H1 (cell line): ENCODE data around the gene AURKB. TPM values are rescaled to one million over a fixed set of nuclear protein-coding genes. Genes with fewer than 3 reads are reported as not detected.

Experiments
- BCL11A ChIP-seq, 2 experiments: IDR thresholded peaks; one replicate each; pipeline ENCODE4 v1.6.1; 2011; ENCODE audit warnings: low read depth in 2 of 2, low read length in 2 of 2, mild to moderate bottlenecking in 2 of 2
- BRCA1 ChIP-seq: IDR thresholded peaks from 2 replicates; pipeline ENCODE4 v1.6.1; 2012; ENCODE audit warnings: low read depth, low read length, improper control_type of control experiment
- CBX5 ChIP-seq: fragments of 300-800, 300-1000 bp; sonication (generic); IDR thresholded peaks from 2 replicates; pipeline ENCODE4 v1.7.1; 2016; ENCODE audit warnings: antibody characterized with exemption, low read length, low read depth
- EP300 ChIP-seq, 2 experiments: IDR thresholded peaks; 1 replicate in 1 of 2; 2 replicates in 1 of 2; pipeline ENCODE4 v1.6.1; 2011 to 2012; ENCODE audit warnings: low read depth in 2 of 2, low read length in 2 of 2, mild to moderate bottlenecking in 2 of 2, borderline replicate concordance in 1 of 2, inconsistent platforms in 1 of 2, moderate library complexity in 1 of 2
- EZH2 ChIP-seq: fragments of 200-600 bp; sonication (generic); IDR thresholded peaks from 2 replicates; pipeline ENCODE4 v1.7.1; 2012; ENCODE audit warnings: low read depth, mild to moderate bottlenecking, moderate library complexity, low read length, inconsistent platforms; ENCODE audit not compliant: severe bottlenecking
- GTF2F1 ChIP-seq: IDR thresholded peaks from 2 replicates; pipeline ENCODE4 v1.6.1; 2012; ENCODE audit warnings: low read depth, low read length, improper control_type of control experiment, borderline replicate concordance
- HDAC2 ChIP-seq, 2 experiments: fragments of 300-600 bp in 1 of 2; sonication (generic) in 1 of 2; IDR thresholded peaks; 2 replicates each; pipeline ENCODE4 v1.6.1; 2011 to 2012; ENCODE audit warnings: low read depth in 2 of 2, low read length in 2 of 2, mild to moderate bottlenecking in 2 of 2, moderate library complexity in 2 of 2, borderline replicate concordance in 1 of 2, inconsistent platforms in 1 of 2
- NRF1 ChIP-seq: IDR thresholded peaks from 2 replicates; pipeline ENCODE4 v1.6.1; 2011; ENCODE audit warnings: mild to moderate bottlenecking, low read depth, low read length, improper control_type of control experiment
- RBBP5 ChIP-seq: IDR thresholded peaks from 2 replicates; pipeline ENCODE4 v1.7.1; 2012; ENCODE audit warnings: low read depth, mild to moderate bottlenecking, inconsistent platforms, low read length, moderate library complexity, borderline replicate concordance
- RFX5 ChIP-seq: IDR thresholded peaks from 2 replicates; pipeline ENCODE4 v1.6.1; 2011; ENCODE audit warnings: low read depth, low read length, improper control_type of control experiment, borderline replicate concordance
- SIX5 ChIP-seq: IDR thresholded peaks from 2 replicates; pipeline ENCODE4 v1.6.1; 2011; ENCODE audit warnings: mild to moderate bottlenecking, low read depth, low read length
- SUZ12 ChIP-seq: fragments of 200-600 bp; sonication (generic); IDR thresholded peaks from 2 replicates; pipeline ENCODE4 v1.6.1; 2012; ENCODE audit warnings: mild to moderate bottlenecking, inconsistent platforms, low read length, moderate library complexity, mixed read lengths
- TCF12 ChIP-seq: IDR thresholded peaks from 2 replicates; pipeline ENCODE4 v1.6.1; 2011; ENCODE audit warnings: low read depth, mild to moderate bottlenecking, low read length
- USF2 ChIP-seq: IDR thresholded peaks from 2 replicates; pipeline ENCODE4 v1.6.1; 2011; ENCODE audit warnings: low read length, improper control_type of control experiment
- YY1 ChIP-seq: IDR thresholded peaks from 2 replicates; pipeline ENCODE4 v1.6.1; 2011; ENCODE audit warnings: low read depth, mild to moderate bottlenecking, low read length
- polyA plus RNA-seq, 7 experiments: library from polyadenylated mRNA; depleted of rRNA in 3 of 7; stranded (reverse) in 5 of 7; unstranded in 2 of 7; fragments of >200 nt in 5 of 7; fragments of 200-250 nt in 2 of 7; gene quantifications; 1 replicate in 5 of 7; 2 replicates in 1 of 7; 4 replicates in 1 of 7; pipeline versions ENCODE4 v1.2.1 to v1.2.3, GENCODE V29; 2011 to 2013; ENCODE audit warnings: missing spikeins in 2 of 7, mixed read lengths in 2 of 7
- total RNA-seq: library from RNA; stranded (reverse); fragmentation: NEBNext Ultra II Directional; extraction: Animal tissue kit (Norgen Biotek cat#: 25700); gene quantifications from 2 replicates; pipeline ENCODE4 v1.2.1, GENCODE V29; 2021
- TF ChIP-seq, protein P1 (sequence below), 3 experiments: IDR thresholded peaks; 1 replicate in 2 of 3; 2 replicates in 1 of 3; pipeline versions ENCODE4 v1.5.1 to v1.6.1; 2011; ENCODE audit warnings: low read length in 3 of 3, mild to moderate bottlenecking in 3 of 3, inconsistent platforms in 2 of 3, low read depth in 1 of 3, moderate library complexity in 1 of 3; ENCODE audit not compliant: insufficient read depth in 1 of 3; ENCODE audit errors: control extremely low read depth in 1 of 3
- TF ChIP-seq, protein P2 (sequence below): IDR thresholded peaks from 2 replicates; pipeline ENCODE4 v1.6.1; 2012; ENCODE audit warnings: inconsistent platforms
- TF ChIP-seq, protein P3 (sequence below): IDR thresholded peaks from 2 replicates; pipeline ENCODE4 v1.6.1; 2011; ENCODE audit warnings: low read depth, mild to moderate bottlenecking, low read length; ENCODE audit not compliant: insufficient read depth

The AURKB gene
- total and polyA plus RNA-seq, 2 of the 8 experiments (the other 6 are each of a cell fraction or from before 2014, with no cell fraction given): 102 to 160 TPM

GRCh38 chr17:8223356-8224126, 13.2 kb upstream of the AURKB start (continued):
- TF ChIP-seq EZH2: no peak
- TF ChIP-seq, protein P1, sequence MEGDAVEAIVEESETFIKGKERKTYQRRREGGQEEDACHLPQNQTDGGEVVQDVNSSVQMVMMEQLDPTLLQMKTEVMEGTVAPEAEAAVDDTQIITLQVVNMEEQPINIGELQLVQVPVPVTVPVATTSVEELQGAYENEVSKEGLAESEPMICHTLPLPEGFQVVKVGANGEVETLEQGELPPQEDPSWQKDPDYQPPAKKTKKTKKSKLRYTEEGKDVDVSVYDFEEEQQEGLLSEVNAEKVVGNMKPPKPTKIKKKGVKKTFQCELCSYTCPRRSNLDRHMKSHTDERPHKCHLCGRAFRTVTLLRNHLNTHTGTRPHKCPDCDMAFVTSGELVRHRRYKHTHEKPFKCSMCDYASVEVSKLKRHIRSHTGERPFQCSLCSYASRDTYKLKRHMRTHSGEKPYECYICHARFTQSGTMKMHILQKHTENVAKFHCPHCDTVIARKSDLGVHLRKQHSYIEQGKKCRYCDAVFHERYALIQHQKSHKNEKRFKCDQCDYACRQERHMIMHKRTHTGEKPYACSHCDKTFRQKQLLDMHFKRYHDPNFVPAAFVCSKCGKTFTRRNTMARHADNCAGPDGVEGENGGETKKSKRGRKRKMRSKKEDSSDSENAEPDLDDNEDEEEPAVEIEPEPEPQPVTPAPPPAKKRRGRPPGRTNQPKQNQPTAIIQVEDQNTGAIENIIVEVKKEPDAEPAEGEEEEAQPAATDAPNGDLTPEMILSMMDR (IDR thresholded peaks at IDR 0.05; ENCODE audit: control extremely low read depth in 1 of 3, insufficient read depth in 1 of 3, low read depth in 1 of 3, low read length in 3 of 3): peak in 1 of 3 experiments; percentile 23; a peak in 1 of 4 replicates
- TF ChIP-seq SUZ12: no peak
- TF ChIP-seq NRF1: no peak
- TF ChIP-seq CBX5: no peak
- TF ChIP-seq YY1: no peak; the same call in 1 of the 2 replicates
- no peak for TF ChIP-seq EP300 (IDR thresholded peaks at IDR 0.05; ENCODE audit: borderline replicate concordance in 1 of 2, low read depth in 2 of 2, low read length in 2 of 2)
- TF ChIP-seq RFX5: no peak
- TF ChIP-seq RBBP5: 0 out of 2 replicates have a peak, but pooled peaks have one; percentile 59
- TF ChIP-seq, protein P2, sequence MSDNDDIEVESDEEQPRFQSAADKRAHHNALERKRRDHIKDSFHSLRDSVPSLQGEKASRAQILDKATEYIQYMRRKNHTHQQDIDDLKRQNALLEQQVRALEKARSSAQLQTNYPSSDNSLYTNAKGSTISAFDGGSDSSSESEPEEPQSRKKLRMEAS: peak; percentile 80
- TF ChIP-seq TCF12: no peak
- no peak for TF ChIP-seq GTF2F1
- no peak for TF ChIP-seq BCL11A (IDR thresholded peaks at IDR 0.05; ENCODE audit: low read depth in 2 of 2, low read length in 2 of 2)
- TF ChIP-seq USF2: no peak
- TF ChIP-seq BRCA1: no peak
- TF ChIP-seq, protein P3, sequence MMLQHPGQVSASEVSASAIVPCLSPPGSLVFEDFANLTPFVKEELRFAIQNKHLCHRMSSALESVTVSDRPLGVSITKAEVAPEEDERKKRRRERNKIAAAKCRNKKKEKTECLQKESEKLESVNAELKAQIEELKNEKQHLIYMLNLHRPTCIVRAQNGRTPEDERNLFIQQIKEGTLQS: no peak
- no peak for TF ChIP-seq SIX5
- TF ChIP-seq HDAC2 (IDR thresholded peaks at IDR 0.05; ENCODE audit: borderline replicate concordance in 1 of 2, low read depth in 2 of 2, low read length in 2 of 2): no peak
